Activated CD4-positive, alpha-beta T cell treated with anti-CD3 and anti-CD28 coated beads, Interleukin-2, amount 50 U/mL, for 24 hours (primary cell): ENCODE measurements around the gene UBE2E3.
A peak's percentile ranks its signal among the peaks of the same experiment; 100 is the strongest.
"Not testable (repeated sequence)": the region's sequence is repeated elsewhere in the genome, so short reads cannot be mapped to it uniquely, and the experiment has no call there.

ENCODE experiments used
- DNase-seq, 2 donors: peaks; one replicate each; pipeline ENCODE4 v3.0.0-alpha.2; 2020; ENCODE audit warnings: low read depth in 1 of 2, low spot score in 1 of 2

UBE2E3 gene

GRCh38 chr2:181025004-181025403, 44.6 kb downstream of the UBE2E3 start:
- DNase-seq = no peak

GRCh38 chr2:181036445-181036844, 56.0 kb downstream of the UBE2E3 start:
- no peak for DNase-seq

- no peak for DNase-seq
Observed at GRCh38 chr2:181036848-181037603, 56.6 kb downstream of the UBE2E3 start.

GRCh38 chr2:181037922-181038321, 57.5 kb downstream of the UBE2E3 start:
- no peak for DNase-seq

- no peak for DNase-seq
Observed at GRCh38 chr2:181038796-181039195, 58.4 kb downstream of the UBE2E3 start.

GRCh38 chr2:181040839-181041238, 60.4 kb downstream of the UBE2E3 start:
- DNase-seq = not testable (repeated sequence)

- no peak for DNase-seq
Observed at GRCh38 chr2:181041661-181042060, 61.3 kb downstream of the UBE2E3 start.

- DNase-seq = no peak
Observed at GRCh38 chr2:181042706-181043105, 62.3 kb downstream of the UBE2E3 start.

GRCh38 chr2:181046833-181047232, 66.4 kb downstream of the UBE2E3 start:
- no peak for DNase-seq

- no peak for DNase-seq
Observed at GRCh38 chr2:181047829-181048228, 67.4 kb downstream of the UBE2E3 start.

GRCh38 chr2:181051861-181052522, 71.6 kb downstream of the UBE2E3 start:
- no peak for DNase-seq

GRCh38 chr2:181052523-181052891, 72.1 kb downstream of the UBE2E3 start:
- DNase-seq = no peak

- DNase-seq = no peak
Observed at GRCh38 chr2:181054256-181054655, 73.9 kb downstream of the UBE2E3 start.

- DNase-seq = no peak
Observed at GRCh38 chr2:181054843-181055242, 74.4 kb downstream of the UBE2E3 start.

- peak in 1 of 2 donors; percentile 33 for DNase-seq
Observed at GRCh38 chr2:181058378-181059269, 78.2 kb downstream of the UBE2E3 start.

- no peak for DNase-seq
Observed at GRCh38 chr2:181063696-181064095, 83.3 kb downstream of the UBE2E3 start.

- DNase-seq = no peak
Observed at GRCh38 chr2:181065458-181065857, 85.1 kb downstream of the UBE2E3 start.

GRCh38 chr2:181066333-181066732, 85.9 kb downstream of the UBE2E3 start:
- no peak for DNase-seq

GRCh38 chr2:181070119-181070835, 89.9 kb downstream of the UBE2E3 start:
- DNase-seq = no peak

GRCh38 chr2:181070836-181071200, 90.4 kb downstream of the UBE2E3 start:
- no peak for DNase-seq
